ENCODE data around the gene SCAMP3.
"Not testable (repeated sequence)": the region's sequence is repeated elsewhere in the genome, so short reads cannot be mapped to it uniquely, and the experiment has no call there.

SCAMP3 gene

DNA sequence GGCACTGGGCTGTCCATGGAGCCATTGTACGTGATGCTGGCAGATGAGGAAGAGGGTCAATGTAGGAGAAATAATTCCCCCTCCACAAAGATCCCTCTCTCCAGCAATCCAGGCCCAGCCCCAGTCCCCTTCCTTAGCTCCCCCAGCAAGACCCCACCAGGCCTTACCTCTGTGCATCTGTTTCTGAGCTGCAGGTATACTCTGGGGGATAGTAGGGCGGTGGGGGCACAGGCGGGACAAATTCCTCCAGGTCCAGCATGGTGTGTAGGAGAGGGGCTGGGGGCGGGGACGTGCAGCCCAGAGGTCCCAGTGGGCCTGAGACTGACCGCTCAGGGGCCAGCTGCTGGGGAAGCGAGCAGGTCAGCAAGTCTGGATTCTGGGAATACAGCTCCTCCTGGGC is 10.6 kb downstream of the SCAMP3 start:
- TF ChIP-seq, protein P1, sequence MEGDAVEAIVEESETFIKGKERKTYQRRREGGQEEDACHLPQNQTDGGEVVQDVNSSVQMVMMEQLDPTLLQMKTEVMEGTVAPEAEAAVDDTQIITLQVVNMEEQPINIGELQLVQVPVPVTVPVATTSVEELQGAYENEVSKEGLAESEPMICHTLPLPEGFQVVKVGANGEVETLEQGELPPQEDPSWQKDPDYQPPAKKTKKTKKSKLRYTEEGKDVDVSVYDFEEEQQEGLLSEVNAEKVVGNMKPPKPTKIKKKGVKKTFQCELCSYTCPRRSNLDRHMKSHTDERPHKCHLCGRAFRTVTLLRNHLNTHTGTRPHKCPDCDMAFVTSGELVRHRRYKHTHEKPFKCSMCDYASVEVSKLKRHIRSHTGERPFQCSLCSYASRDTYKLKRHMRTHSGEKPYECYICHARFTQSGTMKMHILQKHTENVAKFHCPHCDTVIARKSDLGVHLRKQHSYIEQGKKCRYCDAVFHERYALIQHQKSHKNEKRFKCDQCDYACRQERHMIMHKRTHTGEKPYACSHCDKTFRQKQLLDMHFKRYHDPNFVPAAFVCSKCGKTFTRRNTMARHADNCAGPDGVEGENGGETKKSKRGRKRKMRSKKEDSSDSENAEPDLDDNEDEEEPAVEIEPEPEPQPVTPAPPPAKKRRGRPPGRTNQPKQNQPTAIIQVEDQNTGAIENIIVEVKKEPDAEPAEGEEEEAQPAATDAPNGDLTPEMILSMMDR (IDR thresholded peaks at IDR 0.05; ENCODE audit: low read depth, low read length, missing control alignments), result no peak
- H3K4me3 ChIP-seq (ENCODE audit: low read depth, low read length), result no peak overlapping the region
- no peak for DNase-seq (ENCODE audit: low read depth)
- in situ Hi-C loops (cut with HindIII; ENCODE audit: low sequenced_read_pairs), result no loop called here

GRCh38 chr1:155250633-155251449 is 11.3 kb downstream of the SCAMP3 start:
- peak overlapping the region; percentile 18 for H3K4me3 ChIP-seq (ENCODE audit: low read depth, low read length)
- DNase-seq (ENCODE audit: low read depth), result peak; percentile 79
- in situ Hi-C loops (cut with HindIII; ENCODE audit: low sequenced_read_pairs), result no loop called here
- TF ChIP-seq, protein P1 (IDR thresholded peaks at IDR 0.05; ENCODE audit: low read depth, low read length, missing control alignments), result peak; percentile 100

DNA sequence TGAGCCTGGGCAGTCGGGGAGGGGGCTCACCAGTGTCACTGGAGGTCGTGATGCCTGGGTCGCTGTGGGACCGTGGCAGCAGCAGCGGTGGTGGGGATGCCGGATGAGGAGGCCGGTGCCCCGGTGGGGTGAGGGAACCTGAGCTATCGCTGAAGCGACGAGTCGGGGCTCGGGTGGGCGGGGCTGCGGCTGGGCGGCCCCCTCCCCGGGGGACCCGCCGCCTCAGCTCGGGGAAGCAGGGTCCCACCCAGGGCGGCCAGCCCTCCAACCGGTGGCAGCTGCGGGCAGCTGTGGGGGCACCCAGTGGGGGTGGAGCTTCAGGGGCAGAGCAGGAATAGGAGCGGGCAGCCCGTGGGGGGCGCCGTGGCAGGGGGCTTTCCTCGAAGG is 11.9 kb downstream of the SCAMP3 start:
- no peak for DNase-seq (ENCODE audit: low read depth)
- TF ChIP-seq, protein P1 (IDR thresholded peaks at IDR 0.05; ENCODE audit: low read depth, low read length, missing control alignments), result no peak
- in situ Hi-C loops (cut with HindIII; ENCODE audit: low sequenced_read_pairs), result no loop called here
- peak overlapping the region; percentile 18 for H3K4me3 ChIP-seq (ENCODE audit: low read depth, low read length)

GRCh38 chr1:155247667-155248553 is 14.2 kb downstream of the SCAMP3 start:
- DNase-seq (ENCODE audit: low read depth), result no peak
- in situ Hi-C loops (cut with HindIII; ENCODE audit: low sequenced_read_pairs), result no loop called here
- H3K4me3 ChIP-seq (ENCODE audit: low read depth, low read length), result no peak overlapping the region
- TF ChIP-seq, protein P1 (IDR thresholded peaks at IDR 0.05; ENCODE audit: low read depth, low read length, missing control alignments), result no peak

DNA sequence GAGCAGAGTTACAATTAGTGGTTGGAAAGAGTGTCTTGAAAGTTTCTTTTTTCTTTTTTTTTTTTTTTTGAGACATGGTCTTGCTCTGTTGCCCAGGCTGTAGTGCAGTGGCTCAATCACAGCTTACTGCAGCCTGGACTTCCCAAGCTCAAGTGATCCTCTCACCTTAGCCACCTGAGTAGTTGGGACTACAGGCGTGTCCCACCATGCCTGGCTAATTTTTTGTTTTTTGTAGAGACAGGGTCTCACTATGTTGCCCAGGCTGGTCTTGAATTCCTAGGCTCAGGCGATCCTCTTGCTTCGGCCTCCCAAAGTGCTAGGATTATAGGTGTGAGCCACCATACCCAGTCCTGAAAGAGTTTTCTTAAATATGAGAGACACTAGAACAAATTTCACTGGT is 15.4 kb downstream of the SCAMP3 start:
- H3K4me3 ChIP-seq (ENCODE audit: low read depth, low read length); in situ Hi-C loops (cut with HindIII; ENCODE audit: low sequenced_read_pairs); DNase-seq (ENCODE audit: low read depth): not testable (repeated sequence)

DNA sequence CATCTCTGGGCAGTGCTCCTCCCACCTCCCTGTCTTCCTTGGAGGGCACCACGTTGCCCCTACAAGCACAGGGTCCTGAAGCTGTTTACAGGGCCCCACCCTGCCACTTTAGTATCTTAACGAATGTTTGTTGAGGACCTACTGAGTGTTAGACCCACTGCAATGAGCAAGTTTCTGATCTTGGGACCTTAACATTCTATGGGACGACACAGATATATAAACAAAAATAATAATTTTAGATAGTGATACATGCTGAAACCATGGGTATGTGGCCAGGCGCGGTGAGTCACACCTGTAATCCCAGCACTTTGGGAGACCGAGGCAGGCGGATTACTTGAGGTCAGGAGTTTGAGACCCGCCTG is 17.0 kb downstream of the SCAMP3 start:
- TF ChIP-seq, protein P1 (IDR thresholded peaks at IDR 0.05; ENCODE audit: low read depth, low read length, missing control alignments), result no peak
- peak overlapping the region; percentile 54 for H3K4me3 ChIP-seq (ENCODE audit: low read depth, low read length)
- in situ Hi-C loops (cut with HindIII; ENCODE audit: low sequenced_read_pairs), result no loop called here
- DNase-seq (ENCODE audit: low read depth), result no peak
